Measurements from ENCODE around the gene GTPBP4. TPM values are rescaled to one million over a fixed set of nuclear protein-coding genes. Genes with fewer than 3 reads are reported as not detected.

The GTPBP4 gene
- total RNA-seq, 1 donor: 38.9 TPM

GRCh38 chr10:947881-948280, 40.4 kb upstream of the GTPBP4 start:
- H3K4me3 ChIP-seq (ENCODE audit: low read depth, low read length): no peak overlapping the region
- no peak for TF ChIP-seq CTCF (IDR thresholded peaks at IDR 0.05; ENCODE audit: insufficient read depth, low read depth, low read length)
- DNase-seq (ENCODE audit: low read depth): no peak

DNA sequence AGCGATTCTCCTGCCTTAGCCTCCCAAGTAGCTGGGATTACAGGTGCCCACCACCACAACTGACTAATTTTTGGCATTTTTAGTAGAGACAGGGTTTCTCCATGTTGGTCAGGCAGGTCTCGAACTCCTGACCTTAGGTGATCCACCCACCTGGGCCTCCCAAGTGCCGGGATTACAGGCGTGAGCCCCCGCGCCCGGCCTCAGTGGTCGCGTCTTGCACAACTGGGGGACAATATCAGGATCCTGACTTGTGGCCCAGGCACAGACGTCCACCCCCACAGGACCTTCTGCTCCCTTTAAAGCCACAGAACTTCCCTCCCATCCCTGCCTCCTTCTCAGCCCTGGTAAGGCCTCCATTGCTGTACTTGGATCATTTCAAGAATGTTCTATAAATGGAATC, 39.9 kb upstream of the GTPBP4 start:
- no peak for TF ChIP-seq CTCF (IDR thresholded peaks at IDR 0.05; ENCODE audit: insufficient read depth, low read depth, low read length)
- no peak overlapping the region for H3K4me3 ChIP-seq (ENCODE audit: low read depth, low read length)
- DNase-seq (ENCODE audit: low read depth): no peak

DNA sequence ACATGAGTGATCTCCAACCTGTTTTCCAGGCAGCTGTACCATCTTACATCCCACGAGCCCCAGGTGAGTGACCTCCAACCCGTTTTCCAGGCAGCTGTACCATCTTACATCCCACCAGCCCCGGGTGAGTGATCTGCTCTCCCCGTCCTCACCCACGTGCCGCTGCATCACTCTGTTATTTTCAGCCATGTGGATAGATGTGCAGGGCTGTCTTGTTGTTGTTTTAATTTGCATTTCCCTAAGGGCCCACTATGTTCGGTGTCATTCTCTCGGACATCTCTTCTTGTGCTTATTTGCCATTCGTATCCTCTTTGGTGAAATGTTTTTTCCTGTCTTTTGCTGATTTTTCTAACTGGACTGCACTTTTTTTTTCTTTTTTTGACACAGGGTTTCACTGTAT, 38.8 kb upstream of the GTPBP4 start:
- TF ChIP-seq CTCF (IDR thresholded peaks at IDR 0.05; ENCODE audit: insufficient read depth, low read depth, low read length): no peak
- no peak overlapping the region for H3K4me3 ChIP-seq (ENCODE audit: low read depth, low read length)

DNA sequence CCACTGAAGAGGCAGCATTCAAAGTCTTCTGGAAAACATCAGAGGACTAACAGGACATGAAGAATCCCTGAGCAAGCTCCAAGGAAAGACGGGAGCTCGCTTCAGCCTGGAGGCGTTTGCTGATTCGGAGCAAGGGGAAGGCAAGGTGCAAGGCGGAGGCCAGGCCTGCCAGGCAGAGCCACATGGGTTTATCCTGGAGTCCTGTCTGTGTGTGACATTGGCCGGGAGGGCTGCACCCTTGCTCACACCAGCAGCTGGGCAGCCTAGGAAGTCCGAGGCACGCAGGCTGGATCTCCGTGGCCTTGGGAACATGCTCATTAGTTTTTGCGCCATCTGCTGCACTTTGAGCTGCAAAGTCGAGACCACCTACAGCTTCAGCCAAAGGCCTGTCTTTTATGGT, 34.4 kb upstream of the GTPBP4 start:
- TF ChIP-seq CTCF (IDR thresholded peaks at IDR 0.05; ENCODE audit: insufficient read depth, low read depth, low read length): no peak
- no peak overlapping the region for H3K4me3 ChIP-seq (ENCODE audit: low read depth, low read length)
- DNase-seq (ENCODE audit: low read depth): no peak

More for the DNA sequence above, 38.8 kb upstream of the GTPBP4 start:
- DNase-seq (ENCODE audit: low read depth): no peak

- no peak for DNase-seq (ENCODE audit: low read depth)
- no peak for TF ChIP-seq CTCF (IDR thresholded peaks at IDR 0.05; ENCODE audit: insufficient read depth, low read depth, low read length)
- no peak overlapping the region for H3K4me3 ChIP-seq (ENCODE audit: low read depth, low read length)
Measured at GRCh38 chr10:954396-954795, 33.8 kb upstream of the GTPBP4 start.

- DNase-seq (ENCODE audit: low read depth): no peak
- H3K4me3 ChIP-seq (ENCODE audit: low read depth, low read length): no peak overlapping the region
- no peak for TF ChIP-seq CTCF (IDR thresholded peaks at IDR 0.05; ENCODE audit: insufficient read depth, low read depth, low read length)
Measured at GRCh38 chr10:955127-955819, 33.0 kb upstream of the GTPBP4 start.

- TF ChIP-seq CTCF (IDR thresholded peaks at IDR 0.05; ENCODE audit: insufficient read depth, low read depth, low read length): no peak
- no peak overlapping the region for H3K4me3 ChIP-seq (ENCODE audit: low read depth, low read length)
- DNase-seq (ENCODE audit: low read depth): no peak
Measured at GRCh38 chr10:955820-956217, 32.4 kb upstream of the GTPBP4 start.
